ENCODE measurements around the gene HAUS6. TPM values are rescaled to one million over a fixed set of nuclear protein-coding genes. Genes with fewer than 3 reads are reported as not detected.

The HAUS6 gene
- total and polyA plus RNA-seq, 2 experiments from 2014 or later = 6.5 to 9.4 TPM

- Histone ChIP-seq H3K9me3 (ENCODE audit: low read depth) (no peaks in the 10 kb centered on the region), H3K27ac (no peak overlapping the region), H3K27me3 (no peaks in the 10 kb centered on the region), H3K4me1 (ENCODE audit: low read depth) (no peaks in the 10 kb centered on the region), H3K4me3 (no peak overlapping the region), H3K36me3 (no peaks in the 10 kb centered on the region)
- no peak for TF ChIP-seq CTCF (IDR thresholded peaks at IDR 0.05; ENCODE audit: low read depth, low read length)
- DNase-seq (ENCODE audit: low read depth in 1 of 2, low spot score in 1 of 2) = peak in 1 of 2 donors; percentile 4
These were observed 84.5 kb downstream of the HAUS6 start for GRCh38 chr9:19018201-19018600.

GRCh38 chr9:19009391-19009965 is 93.2 kb downstream of the HAUS6 start:
- DNase-seq (ENCODE audit: low read depth in 1 of 2, low spot score in 1 of 2) = no peak
- no peak for TF ChIP-seq CTCF (IDR thresholded peaks at IDR 0.05; ENCODE audit: low read depth, low read length)
- Histone ChIP-seq H3K27me3 (no peaks in the 10 kb centered on the region), H3K27ac (no peak overlapping the region), H3K4me1 (ENCODE audit: low read depth) (no peaks in the 10 kb centered on the region), H3K4me3 (no peak overlapping the region), H3K9me3 (ENCODE audit: low read depth) (no peaks in the 10 kb centered on the region), H3K36me3 (no peaks in the 10 kb centered on the region)

Other genes starting within 250 kb of the HAUS6 start
- gene SAXO1, start 69.7 kb downstream of the HAUS6 start, total RNA-seq = 0.06 and 0.95 TPM in 2 replicates
- gene SAXO1, start 69.7 kb downstream of the HAUS6 start, polyA plus RNA-seq = 0.24 and 0.30 TPM in 2 replicates
- gene RRAGA, start 53.5 kb downstream of the HAUS6 start, total RNA-seq = 43.8 and 53.7 TPM in 2 replicates
- gene RRAGA, start 53.5 kb downstream of the HAUS6 start, polyA plus RNA-seq = 154 and 164 TPM in 2 replicates
- gene PLIN2, start 24.6 kb upstream of the HAUS6 start, total RNA-seq = 33.6 and 55.7 TPM in 2 replicates
- 42.0 and 91.1 TPM in 2 replicates for gene PLIN2, start 24.6 kb upstream of the HAUS6 start, polyA plus RNA-seq
- gene DENND4C, start 127.8 kb upstream of the HAUS6 start, total RNA-seq = 35.6 and 51.0 TPM in 2 replicates
- gene DENND4C, start 127.8 kb upstream of the HAUS6 start, polyA plus RNA-seq = 19.3 and 21.8 TPM in 2 replicates

Measured in cardiac muscle cell (in vitro differentiated cells and primary cell).